HL-60 (cell line): ENCODE measurements around the gene CATSPERB.

Experiments used
- DNase-seq, 2 experiments: peaks; one replicate each; pipeline ENCODE4 v3.0.0-alpha.2; 2010 to 2020; ENCODE audit warnings: low read depth in 1 of 2, low spot score in 1 of 2
- H3K27ac ChIP-seq: fragments of 250-450 bp; sonication (Bioruptor Pico); replicated peaks from 2 replicates; pipeline ENCODE4 v1.5.1; 2020; ENCODE audit warnings: mild to moderate bottlenecking, moderate library complexity
- H3K27me3 ChIP-seq: fragments of 250-450 bp; sonication (Bioruptor Pico); 2 replicates; pipeline ENCODE4 v1.5.1; 2021; ENCODE audit warnings: mild to moderate bottlenecking, moderate library complexity; ENCODE audit not compliant: insufficient read depth, poor library complexity, severe bottlenecking
- H3K4me3 ChIP-seq: replicated peaks from 2 replicates; pipeline ENCODE4 v1.5.1; 2011; ENCODE audit warnings: mild to moderate bottlenecking, control low read depth, low read length; ENCODE audit not compliant: insufficient read depth
- CTCF ChIP-seq: IDR thresholded peaks from one replicate; pipeline ENCODE4 v1.5.1; 2011; ENCODE audit warnings: low read length, control low read depth, inconsistent platforms; ENCODE audit not compliant: insufficient read depth
- GABPA ChIP-seq: IDR thresholded peaks from 2 replicates; pipeline ENCODE4 v1.6.1; 2012; ENCODE audit warnings: low read depth
- POLR2AphosphoS5 ChIP-seq: IDR thresholded peaks from 2 replicates; pipeline ENCODE4 v1.6.1; 2012; ENCODE audit warnings: low read depth
- REST ChIP-seq: IDR thresholded peaks from 2 replicates; pipeline ENCODE4 v1.6.1; 2012; ENCODE audit warnings: low read depth; ENCODE audit not compliant: insufficient replicate concordance
- SPI1 ChIP-seq: IDR thresholded peaks from 2 replicates; pipeline ENCODE4 v1.6.1; 2012; ENCODE audit warnings: low read depth, mild to moderate bottlenecking, borderline replicate concordance

Gene CATSPERB

GRCh38 chr14:91748049-91748448, 16.2 kb upstream of the CATSPERB start:
- DNase-seq: no peak
- Histone ChIP-seq H3K27ac (no peak overlapping the region), H3K27me3 (peaks cover 4% of the 10 kb centered on the region), H3K4me3 (no peak overlapping the region)
- TF ChIP-seq GABPA (no peak), CTCF (no peak), REST (no peak), SPI1 (no peak), POLR2AphosphoS5 (no peak)

GRCh38 chr14:91745344-91745743, 13.5 kb upstream of the CATSPERB start:
- H3K4me3 ChIP-seq: no peak overlapping the region
- peaks cover 4% of the 10 kb centered on the region for H3K27me3 ChIP-seq
- H3K27ac ChIP-seq: no peak overlapping the region
- no peak for TF ChIP-seq REST
- no peak for TF ChIP-seq POLR2AphosphoS5
- TF ChIP-seq GABPA: no peak
- TF ChIP-seq CTCF: no peak
- TF ChIP-seq SPI1: no peak
- DNase-seq: no peak

GRCh38 chr14:91744068-91744480, 12.2 kb upstream of the CATSPERB start:
- no peak for DNase-seq
- TF ChIP-seq SPI1 (no peak), REST (no peak), POLR2AphosphoS5 (no peak), CTCF (no peak), GABPA (no peak)
- peaks cover 4% of the 10 kb centered on the region for H3K27me3 ChIP-seq
- H3K27ac ChIP-seq: no peak overlapping the region
- no peak overlapping the region for H3K4me3 ChIP-seq
